H9 (cell line): Measurements from ENCODE around the gene LRRC40. TPM values are rescaled to one million over a fixed set of nuclear protein-coding genes. Genes with fewer than 3 reads are reported as not detected.

ENCODE experiments used
- DNase-seq: peaks from one replicate; pipeline ENCODE4 v3.0.0-alpha.2; 2017
- H2AFZ ChIP-seq: one replicate; pipeline ENCODE4 v1.6.1; 2013; ENCODE audit warnings: mild to moderate bottlenecking, low read length, control low read depth, moderate library complexity
- H2AK5ac ChIP-seq: 2 replicates; pipeline ENCODE4 v1.6.1; 2013; ENCODE audit warnings: low read length, control low read depth, mixed read lengths; ENCODE audit not compliant: insufficient read length
- H2BK120ac ChIP-seq: one replicate; pipeline ENCODE4 v1.6.1; 2013; ENCODE audit warnings: low read depth, mild to moderate bottlenecking, low read length, control low read depth, inconsistent platforms; ENCODE audit not compliant: poor library complexity, severe bottlenecking
- H2BK12ac ChIP-seq: 2 replicates; pipeline ENCODE4 v1.6.1; 2013; ENCODE audit warnings: low read length, control low read depth, mixed read lengths, low read depth; ENCODE audit not compliant: insufficient read length
- H2BK15ac ChIP-seq: 2 replicates; pipeline ENCODE4 v1.6.1; 2013; ENCODE audit warnings: low read depth, low read length, control low read depth
- H2BK20ac ChIP-seq: one replicate; pipeline ENCODE4 v1.6.1; 2013; ENCODE audit warnings: low read depth, mild to moderate bottlenecking, low read length, control low read depth, inconsistent platforms; ENCODE audit not compliant: poor library complexity, severe bottlenecking
- H2BK5ac ChIP-seq: 2 replicates; pipeline ENCODE4 v1.6.1; 2013; ENCODE audit warnings: low read length, control low read depth, mixed read lengths; ENCODE audit not compliant: insufficient read length
- H3K14ac ChIP-seq: 2 replicates; pipeline ENCODE4 v1.6.1; 2013; ENCODE audit warnings: low read length, control low read depth; ENCODE audit not compliant: insufficient read depth
- H3K18ac ChIP-seq: 2 replicates; pipeline ENCODE4 v1.6.1; 2013; ENCODE audit warnings: low read depth, mild to moderate bottlenecking, mixed read lengths, low read length, control low read depth; ENCODE audit not compliant: insufficient read length
- H3K23ac ChIP-seq: 2 replicates; pipeline ENCODE4 v1.6.1; 2013; ENCODE audit warnings: low read length, control low read depth, mixed read lengths, low read depth; ENCODE audit not compliant: insufficient read length
- H3K23me2 ChIP-seq: 2 replicates; pipeline ENCODE4 v1.6.1; 2013; ENCODE audit warnings: low read depth, mild to moderate bottlenecking, mixed read lengths, low read length, control low read depth; ENCODE audit not compliant: insufficient read length, poor library complexity, severe bottlenecking
- H3K27ac ChIP-seq: 2 replicates; pipeline ENCODE4 v1.5.1; 2013; ENCODE audit warnings: low read length, control low read depth, mixed read lengths, low read depth; ENCODE audit not compliant: insufficient read length
- H3K27me3 ChIP-seq: 2 replicates; pipeline ENCODE4 v1.6.1; 2013; ENCODE audit warnings: low read length, control low read depth, inconsistent platforms; ENCODE audit not compliant: insufficient read depth
- H3K4ac ChIP-seq: 2 replicates; pipeline ENCODE4 v1.6.1; 2013; ENCODE audit warnings: low read depth, mild to moderate bottlenecking, control low read depth, inconsistent platforms, low read length, moderate library complexity
- H3K4me1 ChIP-seq: 2 replicates; pipeline ENCODE4 v1.6.1; 2013; ENCODE audit warnings: low read length, control low read depth, inconsistent platforms; ENCODE audit not compliant: insufficient read depth
- H3K4me2 ChIP-seq: 2 replicates; pipeline ENCODE4 v1.6.1; 2013; ENCODE audit warnings: low read length, control low read depth, mixed read lengths; ENCODE audit not compliant: insufficient read length, insufficient read depth
- H3K56ac ChIP-seq: 2 replicates; pipeline ENCODE4 v1.6.1; 2013; ENCODE audit warnings: low read depth, mild to moderate bottlenecking, mixed read lengths, low read length, control low read depth; ENCODE audit not compliant: insufficient read length
- H3K79me1 ChIP-seq: 2 replicates; pipeline ENCODE4 v1.6.1; 2013; ENCODE audit warnings: low read depth, mild to moderate bottlenecking, moderate library complexity, low read length, control low read depth, inconsistent platforms; ENCODE audit not compliant: insufficient read depth, poor library complexity, severe bottlenecking
- H3K79me2 ChIP-seq: 2 replicates; pipeline ENCODE4 v1.6.1; 2013; ENCODE audit warnings: low read length, control low read depth, inconsistent platforms; ENCODE audit not compliant: insufficient read depth
- H3K9ac ChIP-seq: 2 replicates; pipeline ENCODE4 v1.6.1; 2013; ENCODE audit warnings: low read length, control low read depth, mixed read lengths; ENCODE audit not compliant: insufficient read length; ENCODE audit errors: extremely low read depth
- H3K9me3 ChIP-seq: one replicate; pipeline ENCODE4 v1.6.1; 2013; ENCODE audit warnings: low read depth, low read length, inconsistent platforms; ENCODE audit not compliant: control insufficient read depth
- H3T11ph ChIP-seq: one replicate; pipeline ENCODE4 v1.6.1; 2013; ENCODE audit warnings: mild to moderate bottlenecking, low read length, control low read depth, inconsistent platforms
- H4K20me1 ChIP-seq: one replicate; pipeline ENCODE4 v1.6.1; 2013; ENCODE audit not compliant: control insufficient read depth, insufficient read length, insufficient read depth
- H4K5ac ChIP-seq: 2 replicates; pipeline ENCODE4 v1.6.1; 2013; ENCODE audit warnings: low read depth, mild to moderate bottlenecking, mixed read lengths, low read length, control low read depth; ENCODE audit not compliant: insufficient read length
- H4K8ac ChIP-seq: replicated peaks from 2 replicates; pipeline ENCODE4 v1.6.1; 2013; ENCODE audit warnings: low read length, control low read depth, mixed read lengths, low read depth; ENCODE audit not compliant: insufficient read length
- H4K91ac ChIP-seq: 2 replicates; pipeline ENCODE4 v1.6.1; 2013; ENCODE audit warnings: low read depth, mild to moderate bottlenecking, moderate library complexity, mixed read lengths, low read length, control low read depth; ENCODE audit not compliant: insufficient read length
- H3K27ac Mint-ChIP-seq, 3 experiments: 2 replicates in 2 of 3; 3 replicates in 1 of 3; pipeline ENCODE4 v1.8.0; 2020 to 2021; ENCODE audit warnings: mixed read lengths in 3 of 3, mild to moderate bottlenecking in 1 of 3, moderate library complexity in 1 of 3
- H3K27me3 Mint-ChIP-seq: 2 replicates; pipeline ENCODE4 v1.8.0; 2021; ENCODE audit warnings: low read depth, mild to moderate bottlenecking, moderate library complexity, mixed read lengths
- H3K36me3 Mint-ChIP-seq, 3 experiments: 2 replicates in 2 of 3; 3 replicates in 1 of 3; pipeline ENCODE4 v1.8.0; 2020 to 2021; ENCODE audit warnings: low read depth in 3 of 3, mixed read lengths in 3 of 3; ENCODE audit not compliant: insufficient read depth in 1 of 3
- H3K4me1 Mint-ChIP-seq, 2 experiments: 2 replicates each; pipeline ENCODE4 v1.8.0; 2020; ENCODE audit warnings: mixed read lengths in 2 of 2
- H3K4me3 Mint-ChIP-seq, 2 experiments: 2 replicates in 1 of 2; 3 replicates in 1 of 2; pipeline ENCODE4 v1.8.0; 2020 to 2021; ENCODE audit warnings: mild to moderate bottlenecking in 2 of 2, mixed read lengths in 2 of 2, moderate library complexity in 1 of 2
- H3K9me3 Mint-ChIP-seq, 2 experiments: 2 replicates in 1 of 2; 3 replicates in 1 of 2; pipeline ENCODE4 v1.8.0; 2020; ENCODE audit warnings: mild to moderate bottlenecking in 2 of 2, mixed read lengths in 2 of 2, moderate library complexity in 1 of 2
- WGBS: extraction: QIAGEN DNeasy Blood & Tissue Kit; methylation state at CpG from one replicate; pipeline ENCODE4 v1.1.7; 2013; ENCODE audit warnings: missing lambda C conversion rate, low lambda C conversion rate, mixed read lengths; ENCODE audit not compliant: insufficient read length; ENCODE audit errors: extremely low coverage; 5-methylcytosine and 5-hydroxymethylcytosine counted together
- total RNA-seq: library from RNA; stranded (reverse); gene quantifications from 2 replicates; pipeline ENCODE4 v1.2.1, GENCODE V29; 2021
- TF ChIP-seq, protein P1 (sequence below): fragments of 200-600 bp; sonication (generic); conservative IDR thresholded peaks from 3 replicates; pipeline ENCODE4 v1.8.0; 2021; ENCODE audit warnings: antibody characterized with exemption, mild to moderate bottlenecking

LRRC40 gene
- total RNA-seq, 1 experiment from 2014 or later = 27.6 TPM

DNA sequence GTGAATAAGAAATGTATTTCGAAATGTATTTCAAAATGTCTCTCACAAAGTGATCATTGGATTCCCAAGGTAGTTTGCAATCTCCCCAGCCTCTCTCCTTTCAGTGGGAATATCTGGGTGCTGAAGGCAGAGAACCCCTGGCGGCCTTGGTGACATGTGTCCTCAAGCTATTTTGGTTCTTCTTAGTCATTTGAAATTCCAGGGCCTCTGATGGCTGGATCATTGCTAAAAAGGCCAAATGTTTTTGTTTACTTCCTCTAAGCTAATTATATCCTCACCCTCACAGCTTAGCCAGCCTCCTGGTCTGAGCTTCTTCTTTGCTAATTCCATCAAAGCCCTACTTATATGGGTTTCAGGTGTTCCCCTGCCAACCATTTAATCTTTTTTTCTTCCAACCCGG is 71.2 kb downstream of the LRRC40 start:
- no peak for DNase-seq
- H3K27ac Mint-ChIP-seq = peak overlapping the region; percentile 11 to 93 (median 56); a peak in 5 of 7 replicates

More for the DNA sequence above, 71.2 kb downstream of the LRRC40 start:
- Histone ChIP-seq H2AK5ac (no peak overlapping the region), H4K91ac (no peak overlapping the region), H2BK20ac (no peak overlapping the region), H3K56ac (no peak overlapping the region), H3K79me2 (no peaks in the 10 kb centered on the region), H3K79me1 (no peaks in the 10 kb centered on the region), H2BK5ac (no peak overlapping the region), H3K9me3 (no peaks in the 10 kb centered on the region), H4K5ac (no peak overlapping the region), H4K8ac (no peak overlapping the region), H2BK120ac (no peak overlapping the region), H2AFZ (no peak overlapping the region), H3K14ac (no peak overlapping the region), H3K18ac (no peak overlapping the region), H2BK15ac (no peak overlapping the region), H3K4me1 (no peaks in the 10 kb centered on the region; the same call in 1 of the 2 replicates), H3K27ac (no peak overlapping the region), H3K23ac (no peak overlapping the region), H3K9ac (no peak overlapping the region), H3T11ph (no peak overlapping the region), H3K4ac (no peak overlapping the region), H2BK12ac (no peak overlapping the region), H3K4me2 (no peak overlapping the region), H3K27me3 (no peaks in the 10 kb centered on the region), H3K23me2 (no peaks in the 10 kb centered on the region), H4K20me1 (no peaks in the 10 kb centered on the region)
- Mint-ChIP-seq H3K4me1 (peaks cover 21 to 27% of the 10 kb centered on the region in 2 experiments), H3K36me3 (no peaks in the 10 kb centered on the region), H3K27me3 (no peaks in the 10 kb centered on the region), H3K4me3 (no peak overlapping the region), H3K9me3 (no peaks in the 10 kb centered on the region)
- no CpG with 5 or more reads among the region's 3 CpGs for WGBS
- TF ChIP-seq, protein P1, sequence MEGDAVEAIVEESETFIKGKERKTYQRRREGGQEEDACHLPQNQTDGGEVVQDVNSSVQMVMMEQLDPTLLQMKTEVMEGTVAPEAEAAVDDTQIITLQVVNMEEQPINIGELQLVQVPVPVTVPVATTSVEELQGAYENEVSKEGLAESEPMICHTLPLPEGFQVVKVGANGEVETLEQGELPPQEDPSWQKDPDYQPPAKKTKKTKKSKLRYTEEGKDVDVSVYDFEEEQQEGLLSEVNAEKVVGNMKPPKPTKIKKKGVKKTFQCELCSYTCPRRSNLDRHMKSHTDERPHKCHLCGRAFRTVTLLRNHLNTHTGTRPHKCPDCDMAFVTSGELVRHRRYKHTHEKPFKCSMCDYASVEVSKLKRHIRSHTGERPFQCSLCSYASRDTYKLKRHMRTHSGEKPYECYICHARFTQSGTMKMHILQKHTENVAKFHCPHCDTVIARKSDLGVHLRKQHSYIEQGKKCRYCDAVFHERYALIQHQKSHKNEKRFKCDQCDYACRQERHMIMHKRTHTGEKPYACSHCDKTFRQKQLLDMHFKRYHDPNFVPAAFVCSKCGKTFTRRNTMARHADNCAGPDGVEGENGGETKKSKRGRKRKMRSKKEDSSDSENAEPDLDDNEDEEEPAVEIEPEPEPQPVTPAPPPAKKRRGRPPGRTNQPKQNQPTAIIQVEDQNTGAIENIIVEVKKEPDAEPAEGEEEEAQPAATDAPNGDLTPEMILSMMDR = no peak
